Measurements from ENCODE around the gene LRP6. TPM values are rescaled to one million over a fixed set of nuclear protein-coding genes. Genes with fewer than 3 reads are reported as not detected.

Gene LRP6
- total and polyA plus RNA-seq, 2 of the 8 experiments (the other 6 are each of a cell fraction or from before 2014, with no cell fraction given): 53.6 to 73.2 TPM

GRCh38 chr12:12305568-12306300, 38.9 kb upstream of the LRP6 start:
- Histone ChIP-seq H3K23ac (ENCODE audit: insufficient read length) (no peak overlapping the region), H4K5ac (ENCODE audit: insufficient read length, low read depth, low read length) (no peak overlapping the region), H3K23me2 (ENCODE audit: low read depth, low read length) (no peaks in the 10 kb centered on the region), H3K4me1 (replicated peaks in 1 of 4; ENCODE audit: control insufficient read depth in 3 of 4, insufficient read depth in 4 of 4, low read length in 3 of 4) (no peaks in the 10 kb centered on the region), H3K18ac (ENCODE audit: extremely low read depth, low read length) (no peak overlapping the region), H4K20me1 (replicated peaks in 1 of 2; ENCODE audit: control insufficient read depth in 1 of 2, insufficient read depth in 2 of 2, low read length in 2 of 2) (no peaks in the 10 kb centered on the region), H2AK5ac (ENCODE audit: low read depth, low read length) (no peak overlapping the region), H4K91ac (replicated peaks; ENCODE audit: insufficient read length, low read length) (no peak overlapping the region), H2BK15ac (ENCODE audit: low read length) (no peak overlapping the region), H3K56ac (replicated peaks; ENCODE audit: insufficient read length, low read depth, low read length) (no peak overlapping the region), H2BK12ac (ENCODE audit: low read depth, low read length) (no peak overlapping the region), H3K36me3 (ENCODE audit: control insufficient read depth in 2 of 4, insufficient read depth in 4 of 4, low read length in 3 of 4) (no peaks in the 10 kb centered on the region), H3K79me2 (ENCODE audit: control insufficient read depth in 1 of 2, insufficient read depth in 2 of 2, low read length in 2 of 2) (no peaks in the 10 kb centered on the region), H2BK20ac (ENCODE audit: low read length) (no peak overlapping the region), H4K8ac (ENCODE audit: extremely low read depth, insufficient read depth, low read length) (no peak overlapping the region), H3K27me3 (replicated peaks in 1 of 4; ENCODE audit: control insufficient read depth in 3 of 4, extremely low read depth in 1 of 4, insufficient read depth in 3 of 4, low read length in 3 of 4) (no peaks in the 10 kb centered on the region), H3K4ac (replicated peaks; ENCODE audit: insufficient read length, low read depth, low read length) (no peak overlapping the region), H3K9ac (replicated peaks in 1 of 4; ENCODE audit: extremely low read depth in 1 of 4, low read depth in 3 of 4, low read length in 3 of 4) (no peak overlapping the region), H3K27ac (ENCODE audit: low read depth, low read length) (no peak overlapping the region), H2BK5ac (ENCODE audit: low read depth, low read length) (no peak overlapping the region), H2AFZ (ENCODE audit: low read length) (no peak overlapping the region), H3K14ac (ENCODE audit: insufficient read length) (no peak overlapping the region), H3K4me2 (ENCODE audit: insufficient read depth in 1 of 2, low read depth in 2 of 2, low read length in 2 of 2) (no peak overlapping the region), H3K9me3 (ENCODE audit: insufficient read depth in 2 of 2, low read depth in 1 of 2, low read length in 1 of 2) (no peaks in the 10 kb centered on the region), H3K79me1 (ENCODE audit: low read depth, low read length) (no peaks in the 10 kb centered on the region), H3K4me3 (ENCODE audit: extremely low read depth in 1 of 4, insufficient read depth in 2 of 4, low read depth in 3 of 4, low read length in 4 of 4) (no peak overlapping the region), H2BK120ac (replicated peaks; ENCODE audit: low read depth, low read length) (no peak overlapping the region)
- FAIRE-seq (no peak), DNase-seq (ENCODE audit: low read depth in 1 of 2, low spot score in 2 of 2) (no peak)
- WGBS, 2 experiments (ENCODE audit: extremely low coverage in 1 of 2, insufficient coverage in 1 of 2, insufficient read length in 1 of 2, insufficient replicate concordance in 2 of 2, low coverage in 1 of 2, low lambda C conversion rate in 2 of 2, missing lambda C conversion rate in 1 of 2): 93% methylated on average over 7 of the region's 7 CpGs; no CpG with 5 or more reads in 1 of the 2 experiments
- TF ChIP-seq GTF2F1 (IDR thresholded peaks at IDR 0.05; ENCODE audit: borderline replicate concordance, low read depth, low read length) (no peak), SP2 (IDR thresholded peaks at IDR 0.05; ENCODE audit: low read length) (no peak), ATF2 (IDR thresholded peaks at IDR 0.05; ENCODE audit: low read length) (no peak), TAF7 (optimal IDR thresholded peaks at IDR 0.05; ENCODE audit: borderline replicate concordance, low read depth, low read length) (no peak), KDM1A (IDR thresholded peaks at IDR 0.05; ENCODE audit: borderline replicate concordance, low read length) (no peak), SUZ12 (IDR thresholded peaks at IDR 0.05; ENCODE audit: low read length) (no peak)
- POLR2A ChIA-PET (ENCODE audit: partially characterized antibody): interaction anchor here (0.8 to 3.4 kb wide), 3 partner anchors 22 to 39 kb away, joined by 3 to 17 read pairs (median 3); partner anchors contain the start of gene LRP6
- CTCF ChIA-PET (ENCODE audit: partially characterized antibody): interaction anchor here (0.6 to 1.5 kb wide), 5 partner anchors 9 to 669 kb away, joined by 3 to 4 read pairs (median 3); no protein-coding TSS in a partner anchor

Measured in H1 (cell line).